ENCODE results near the gene DAAM1.

The DAAM1 gene

GRCh38 chr14:59199614-59200013 lies 11.1 kb downstream of the DAAM1 start:
- Mint-ChIP-seq H3K36me3 (ENCODE audit: low read depth) (no peaks in the 10 kb centered on the region), H3K27me3 (ENCODE audit: low read depth) (no peaks in the 10 kb centered on the region), H3K27ac (no peak overlapping the region), H3K4me1 (ENCODE audit: low read depth) (peaks cover 2% of the 10 kb centered on the region), H3K4me3 (no peak overlapping the region), H3K9me3 (no peaks in the 10 kb centered on the region)

GRCh38 chr14:59200195-59200594 lies 11.7 kb downstream of the DAAM1 start:
- Mint-ChIP-seq H3K4me1 (ENCODE audit: low read depth) (peaks cover 2% of the 10 kb centered on the region), H3K9me3 (no peaks in the 10 kb centered on the region), H3K27ac (no peak overlapping the region), H3K4me3 (no peak overlapping the region), H3K36me3 (ENCODE audit: low read depth) (no peaks in the 10 kb centered on the region), H3K27me3 (ENCODE audit: low read depth) (no peaks in the 10 kb centered on the region)

GRCh38 chr14:59202031-59202430 lies 13.6 kb downstream of the DAAM1 start:
- Mint-ChIP-seq H3K4me1 (ENCODE audit: low read depth) (peaks cover 2% of the 10 kb centered on the region), H3K27ac (no peak overlapping the region), H3K27me3 (ENCODE audit: low read depth) (no peaks in the 10 kb centered on the region), H3K9me3 (no peaks in the 10 kb centered on the region), H3K36me3 (ENCODE audit: low read depth) (no peaks in the 10 kb centered on the region), H3K4me3 (no peak overlapping the region)

- no peak overlapping the region for H3K27ac Mint-ChIP-seq
- peaks cover 2% of the 10 kb centered on the region for H3K4me1 Mint-ChIP-seq (ENCODE audit: low read depth)
- no peaks in the 10 kb centered on the region for H3K27me3 Mint-ChIP-seq (ENCODE audit: low read depth)
- no peak overlapping the region for H3K4me3 Mint-ChIP-seq
- no peaks in the 10 kb centered on the region for H3K9me3 Mint-ChIP-seq
- H3K36me3 Mint-ChIP-seq (ENCODE audit: low read depth), result no peaks in the 10 kb centered on the region
Observed at GRCh38 chr14:59204305-59204704, 15.8 kb downstream of the DAAM1 start.

GRCh38 chr14:59206892-59207291 lies 18.4 kb downstream of the DAAM1 start:
- Mint-ChIP-seq H3K9me3 (no peaks in the 10 kb centered on the region), H3K36me3 (ENCODE audit: low read depth) (no peaks in the 10 kb centered on the region), H3K27me3 (ENCODE audit: low read depth) (no peaks in the 10 kb centered on the region), H3K4me1 (ENCODE audit: low read depth) (peaks cover 2% of the 10 kb centered on the region), H3K27ac (no peak overlapping the region), H3K4me3 (no peak overlapping the region)

GRCh38 chr14:59207506-59207933 lies 19.1 kb downstream of the DAAM1 start:
- H3K9me3 Mint-ChIP-seq, result no peaks in the 10 kb centered on the region
- no peak overlapping the region for H3K27ac Mint-ChIP-seq
- no peak overlapping the region for H3K4me3 Mint-ChIP-seq
- no peaks in the 10 kb centered on the region for H3K27me3 Mint-ChIP-seq (ENCODE audit: low read depth)
- H3K4me1 Mint-ChIP-seq (ENCODE audit: low read depth), result no peaks in the 10 kb centered on the region
- no peaks in the 10 kb centered on the region for H3K36me3 Mint-ChIP-seq (ENCODE audit: low read depth)

- H3K9me3 Mint-ChIP-seq, result no peaks in the 10 kb centered on the region
- H3K27me3 Mint-ChIP-seq (ENCODE audit: low read depth), result no peaks in the 10 kb centered on the region
- no peak overlapping the region for H3K4me3 Mint-ChIP-seq
- no peak overlapping the region for H3K27ac Mint-ChIP-seq
- no peaks in the 10 kb centered on the region for H3K4me1 Mint-ChIP-seq (ENCODE audit: low read depth)
- H3K36me3 Mint-ChIP-seq (ENCODE audit: low read depth), result no peaks in the 10 kb centered on the region
Observed at GRCh38 chr14:59208224-59208814, 19.9 kb downstream of the DAAM1 start.

GRCh38 chr14:59208954-59209353 lies 20.5 kb downstream of the DAAM1 start:
- H3K27me3 Mint-ChIP-seq (ENCODE audit: low read depth), result no peaks in the 10 kb centered on the region
- H3K9me3 Mint-ChIP-seq, result no peaks in the 10 kb centered on the region
- H3K4me1 Mint-ChIP-seq (ENCODE audit: low read depth), result no peaks in the 10 kb centered on the region
- no peaks in the 10 kb centered on the region for H3K36me3 Mint-ChIP-seq (ENCODE audit: low read depth)
- H3K27ac Mint-ChIP-seq, result no peak overlapping the region
- H3K4me3 Mint-ChIP-seq, result no peak overlapping the region

- H3K27me3 Mint-ChIP-seq (ENCODE audit: low read depth), result no peaks in the 10 kb centered on the region
- H3K9me3 Mint-ChIP-seq, result no peaks in the 10 kb centered on the region
- no peaks in the 10 kb centered on the region for H3K36me3 Mint-ChIP-seq (ENCODE audit: low read depth)
- no peak overlapping the region for H3K27ac Mint-ChIP-seq
- no peaks in the 10 kb centered on the region for H3K4me1 Mint-ChIP-seq (ENCODE audit: low read depth)
- H3K4me3 Mint-ChIP-seq, result no peak overlapping the region
Observed at GRCh38 chr14:59210621-59211020, 22.2 kb downstream of the DAAM1 start.

GRCh38 chr14:59213368-59214315 lies 25.2 kb downstream of the DAAM1 start:
- Mint-ChIP-seq H3K4me1 (ENCODE audit: low read depth) (no peaks in the 10 kb centered on the region), H3K4me3 (no peak overlapping the region), H3K27ac (no peak overlapping the region), H3K36me3 (ENCODE audit: low read depth) (no peaks in the 10 kb centered on the region), H3K27me3 (ENCODE audit: low read depth) (no peaks in the 10 kb centered on the region), H3K9me3 (no peaks in the 10 kb centered on the region)

- no peak overlapping the region for H3K4me3 Mint-ChIP-seq
- no peak overlapping the region for H3K27ac Mint-ChIP-seq
- no peaks in the 10 kb centered on the region for H3K9me3 Mint-ChIP-seq
- no peaks in the 10 kb centered on the region for H3K36me3 Mint-ChIP-seq (ENCODE audit: low read depth)
- no peaks in the 10 kb centered on the region for H3K27me3 Mint-ChIP-seq (ENCODE audit: low read depth)
- H3K4me1 Mint-ChIP-seq (ENCODE audit: low read depth), result no peaks in the 10 kb centered on the region
Observed at GRCh38 chr14:59214702-59215302, 26.3 kb downstream of the DAAM1 start.

GRCh38 chr14:59215322-59215721 lies 26.9 kb downstream of the DAAM1 start:
- no peaks in the 10 kb centered on the region for H3K27me3 Mint-ChIP-seq (ENCODE audit: low read depth)
- H3K36me3 Mint-ChIP-seq (ENCODE audit: low read depth), result no peaks in the 10 kb centered on the region
- no peak overlapping the region for H3K4me3 Mint-ChIP-seq
- no peaks in the 10 kb centered on the region for H3K9me3 Mint-ChIP-seq
- H3K27ac Mint-ChIP-seq, result no peak overlapping the region
- no peaks in the 10 kb centered on the region for H3K4me1 Mint-ChIP-seq (ENCODE audit: low read depth)

- Mint-ChIP-seq H3K36me3 (ENCODE audit: low read depth) (no peaks in the 10 kb centered on the region), H3K27me3 (ENCODE audit: low read depth) (no peaks in the 10 kb centered on the region), H3K9me3 (no peaks in the 10 kb centered on the region), H3K4me3 (no peak overlapping the region), H3K27ac (no peak overlapping the region), H3K4me1 (ENCODE audit: low read depth) (no peaks in the 10 kb centered on the region)
Observed at GRCh38 chr14:59215757-59216156, 27.3 kb downstream of the DAAM1 start.

GRCh38 chr14:59217011-59217410 lies 28.5 kb downstream of the DAAM1 start:
- Mint-ChIP-seq H3K4me3 (no peak overlapping the region), H3K4me1 (ENCODE audit: low read depth) (no peaks in the 10 kb centered on the region), H3K27me3 (ENCODE audit: low read depth) (no peaks in the 10 kb centered on the region), H3K9me3 (no peaks in the 10 kb centered on the region), H3K27ac (no peak overlapping the region), H3K36me3 (ENCODE audit: low read depth) (no peaks in the 10 kb centered on the region)

- Mint-ChIP-seq H3K4me3 (no peak overlapping the region), H3K27ac (no peak overlapping the region), H3K9me3 (peaks cover 4% of the 10 kb centered on the region), H3K4me1 (ENCODE audit: low read depth) (no peaks in the 10 kb centered on the region), H3K27me3 (ENCODE audit: low read depth) (no peaks in the 10 kb centered on the region), H3K36me3 (ENCODE audit: low read depth) (no peaks in the 10 kb centered on the region)
Observed at GRCh38 chr14:59221568-59221967, 33.1 kb downstream of the DAAM1 start.

All from T-helper 1 cell treated with Interleukin-12 subunit alpha and Interleukin-12 subunit beta and Interleukin-4 antibody, amounts not matched to agents 30 μg/mL and 1 μg/mL, for 36 hours (primary cell).